A172 (cell line): Measurements from ENCODE around the gene ST6GAL1. TPM values are rescaled to one million over a fixed set of nuclear protein-coding genes. Genes with fewer than 3 reads are reported as not detected.

Experiments
- DNase-seq: peaks from one replicate; pipeline ENCODE4 v3.0.0-alpha.2; 2015; ENCODE audit warnings: low spot score
- total RNA-seq: library from RNA; depleted of rRNA; stranded (reverse); fragments of >200 nt; shearing (Covaris generic); gene quantifications from 2 replicates; pipeline ENCODE4 v1.2.3, GENCODE V29; 2014

Gene ST6GAL1
- total RNA-seq, 1 experiment from 2014 or later, result 5.3 TPM

GRCh38 chr3:187076297-187076696 lies 146.0 kb downstream of the ST6GAL1 start:
- DNase-seq, result no peak

- DNase-seq, result no peak
Observed at GRCh38 chr3:187077085-187077484, 146.8 kb downstream of the ST6GAL1 start.

GRCh38 chr3:187077537-187077936 lies 147.2 kb downstream of the ST6GAL1 start:
- DNase-seq, result no peak

- DNase-seq, result no peak
Observed at GRCh38 chr3:187079090-187080022, 149.0 kb downstream of the ST6GAL1 start.

DNA sequence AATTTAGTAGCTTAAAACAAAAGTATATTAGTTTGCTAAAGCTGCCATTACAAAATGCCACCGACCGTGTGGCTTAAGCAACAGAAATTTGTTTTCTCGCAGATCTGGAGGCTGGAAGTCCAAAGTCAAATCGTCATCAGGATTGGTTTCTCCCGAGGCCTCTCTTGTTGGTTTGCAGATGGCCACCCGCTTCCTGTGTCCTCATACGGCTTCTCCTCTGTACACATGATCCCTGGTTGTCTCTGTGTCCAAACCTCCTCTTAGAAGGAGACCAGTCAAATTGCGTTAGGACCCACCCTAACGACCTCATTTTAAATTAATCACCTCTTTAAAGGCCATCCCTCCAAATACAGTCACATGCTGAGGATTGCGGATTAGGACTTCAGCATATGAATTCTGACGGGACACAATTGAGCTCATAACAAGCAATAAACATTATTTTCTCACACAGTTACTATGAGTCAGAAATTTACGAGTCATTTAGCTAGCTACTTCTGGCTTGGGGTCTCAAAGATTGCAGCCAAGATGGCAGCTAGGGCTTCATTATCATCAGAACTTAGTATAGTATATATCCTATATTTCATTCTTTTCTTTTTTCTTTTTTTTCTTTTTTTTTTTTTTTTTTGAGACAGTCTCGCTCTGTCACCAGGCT lies 150.6 kb downstream of the ST6GAL1 start:
- peak; percentile 52 for DNase-seq

- no peak for DNase-seq
Observed at GRCh38 chr3:187082758-187083375, 152.5 kb downstream of the ST6GAL1 start.

DNA sequence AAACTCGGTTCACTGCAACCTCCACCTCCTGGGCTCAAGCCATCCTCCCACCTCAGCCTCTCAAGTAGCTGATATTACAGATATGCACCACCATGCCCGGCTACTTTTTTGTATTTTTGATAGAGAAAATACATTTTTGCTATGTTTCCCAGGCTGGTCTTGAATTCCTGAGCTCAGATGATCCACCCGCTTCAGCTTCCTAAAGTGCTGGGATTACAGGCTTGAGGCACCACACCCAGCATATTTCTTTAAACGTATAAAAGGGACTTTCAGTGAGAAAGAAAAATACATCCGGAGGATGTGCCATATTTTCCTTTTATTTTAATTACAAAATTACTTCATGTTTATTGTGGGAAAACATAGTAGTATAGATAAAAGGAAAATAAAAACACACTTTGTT lies 153.8 kb downstream of the ST6GAL1 start:
- DNase-seq, result peak; percentile 26

- DNase-seq, result peak; percentile 34
Observed at GRCh38 chr3:187084580-187084979, 154.3 kb downstream of the ST6GAL1 start.

DNA sequence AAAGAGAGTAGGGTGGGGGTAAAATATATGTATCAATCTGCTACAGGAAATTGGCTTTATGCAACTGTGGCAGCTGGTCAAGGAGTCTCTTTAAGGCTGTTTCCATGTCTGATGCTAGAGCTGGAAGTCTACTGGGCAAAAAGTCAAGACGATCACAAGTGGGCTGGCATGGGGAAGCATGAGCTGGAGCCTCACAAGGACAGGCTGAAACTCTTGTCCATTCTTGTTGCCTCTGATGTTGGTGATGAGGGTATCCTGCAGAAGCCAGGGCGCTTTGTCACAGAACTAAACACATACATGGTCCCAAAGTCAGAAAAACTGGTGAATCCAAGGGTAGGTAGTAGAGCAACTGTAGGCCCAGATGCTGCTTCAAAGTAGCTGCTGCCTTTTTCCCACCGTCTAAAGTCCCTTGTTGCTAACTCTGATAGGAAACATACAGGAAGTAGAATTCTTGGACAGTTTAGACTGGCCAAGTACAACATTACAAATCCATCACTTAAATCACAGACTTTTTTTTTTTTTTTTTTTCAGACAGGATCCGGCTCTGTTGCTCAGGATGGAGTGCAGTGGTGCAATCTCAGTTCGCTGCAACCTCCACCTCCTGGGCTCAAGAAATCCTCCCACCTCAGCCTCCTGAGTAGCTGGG lies 154.8 kb downstream of the ST6GAL1 start:
- DNase-seq, result peak; percentile 10

DNA sequence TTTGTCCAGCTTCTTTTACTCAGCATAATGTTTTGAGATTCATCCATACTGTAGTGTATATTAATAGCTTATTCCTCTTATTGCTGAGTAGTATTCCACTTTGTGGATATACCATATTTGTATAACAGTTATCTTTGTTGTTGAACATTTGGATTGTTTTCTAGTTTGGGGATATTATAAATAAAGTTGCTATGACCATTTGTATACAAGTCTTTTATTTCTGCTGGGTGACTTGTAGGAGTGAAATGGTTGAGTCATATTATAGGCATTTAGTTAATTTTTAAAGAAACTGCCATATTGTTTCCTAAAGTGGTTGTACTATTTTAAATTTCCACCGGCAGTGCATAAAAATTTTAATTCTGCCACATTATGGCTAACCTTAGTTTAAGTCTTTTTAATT lies 155.6 kb downstream of the ST6GAL1 start:
- DNase-seq, result peak; percentile 11

- DNase-seq, result no peak
Observed at GRCh38 chr3:187086831-187087230, 156.5 kb downstream of the ST6GAL1 start.

- no peak for DNase-seq
Observed at GRCh38 chr3:187088701-187089100, 158.4 kb downstream of the ST6GAL1 start.

DNA sequence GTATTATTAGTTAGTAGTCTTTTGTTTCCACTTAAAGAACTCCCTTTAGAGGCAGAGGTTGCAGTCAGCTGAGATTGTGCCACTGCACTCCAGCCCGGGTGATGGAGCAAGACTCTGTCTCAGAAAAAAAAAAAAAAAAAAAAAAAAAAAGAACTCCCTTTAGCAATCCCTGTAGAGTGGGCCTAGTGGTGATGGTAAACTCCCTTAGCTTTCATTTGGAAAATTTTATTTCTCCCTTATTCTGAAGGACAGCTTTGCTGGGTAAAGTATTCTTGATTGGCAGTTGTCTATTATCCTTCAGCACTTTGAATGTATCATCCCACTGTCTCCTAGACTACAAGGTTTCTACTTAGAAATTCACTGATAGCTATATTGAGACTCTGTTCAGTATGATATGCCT lies 163.0 kb downstream of the ST6GAL1 start:
- DNase-seq, result no peak

- no peak for DNase-seq
Observed at GRCh38 chr3:187098923-187099512, 168.7 kb downstream of the ST6GAL1 start.

- DNase-seq, result peak; percentile 58
Observed at GRCh38 chr3:187101184-187102072, 171.1 kb downstream of the ST6GAL1 start.

- no peak for DNase-seq
Observed at GRCh38 chr3:187102073-187102634, 171.8 kb downstream of the ST6GAL1 start.

DNA sequence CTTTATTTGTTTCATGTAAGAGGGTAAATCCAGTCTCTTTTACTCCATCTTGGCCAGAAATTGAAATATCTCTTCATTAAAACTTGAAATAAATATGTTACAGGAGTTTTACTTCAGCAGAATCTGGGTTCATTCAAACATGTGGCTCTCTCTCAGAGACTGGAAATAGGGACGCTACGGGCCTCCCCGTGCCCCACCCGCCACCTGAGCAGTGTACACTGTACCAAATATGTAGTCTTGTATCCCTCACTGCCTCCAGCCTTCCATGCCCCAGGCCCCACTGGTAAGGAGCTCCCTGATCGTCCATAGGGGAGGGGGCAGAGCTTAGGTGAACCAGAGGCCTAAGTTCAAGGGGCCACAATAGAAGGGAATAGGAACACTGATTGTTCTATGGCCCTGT lies 172.9 kb downstream of the ST6GAL1 start:
- DNase-seq, result no peak

DNA sequence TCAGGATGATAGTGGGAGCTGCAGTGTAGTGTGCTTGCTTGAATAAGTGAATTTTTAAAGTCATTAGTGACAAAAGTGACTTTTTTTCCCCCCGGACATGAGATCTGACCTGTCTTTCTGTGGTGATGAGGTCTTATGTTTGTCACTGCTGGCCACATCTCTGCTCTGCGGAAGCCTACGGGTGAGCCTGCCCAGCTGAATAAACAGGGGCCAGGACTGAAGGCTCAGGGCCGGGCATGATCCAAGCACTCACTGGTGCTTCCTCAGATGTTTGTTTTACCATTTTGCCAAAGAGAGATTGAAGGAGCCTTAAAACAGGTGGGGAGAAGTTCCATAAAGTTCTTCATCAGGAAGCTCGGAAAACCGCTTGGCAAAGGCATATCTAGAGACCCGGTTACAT lies 174.0 kb downstream of the ST6GAL1 start:
- DNase-seq, result no peak

GRCh38 chr3:187104933-187105332 lies 174.6 kb downstream of the ST6GAL1 start:
- no peak for DNase-seq

DNA sequence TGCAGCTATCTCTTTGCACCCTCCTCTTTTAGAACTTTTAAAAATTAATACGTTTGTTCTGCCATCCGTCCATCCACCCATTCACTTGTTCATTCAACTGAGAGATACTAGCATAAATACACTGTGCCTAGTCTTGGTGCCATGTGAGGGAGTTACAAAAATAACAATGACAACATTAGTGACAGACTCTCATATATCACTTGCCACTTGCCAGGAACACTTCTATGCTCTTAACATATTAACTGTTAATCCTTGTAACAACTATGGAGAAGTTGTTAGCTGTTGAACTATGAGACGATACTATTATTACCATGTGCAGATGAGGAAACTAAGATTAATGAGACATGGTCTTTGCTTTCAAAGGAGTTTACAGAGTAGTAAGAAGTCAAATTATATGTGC lies 175.4 kb downstream of the ST6GAL1 start:
- DNase-seq, result no peak
